SKM-1 treated with dmso at 0.1 percent for 144 hours (cell line): Measurements from ENCODE around the gene TNFSF10.

Experiments used
- DNase-seq: peaks from one replicate; lab custom pipeline; 2025; ENCODE audit not compliant: unreplicated experiment; lab: John Stamatoyannopoulos, UW

The TNFSF10 gene

GRCh38 chr3:172518929-172519640 is 4.1 kb downstream of the TNFSF10 start:
- DNase-seq = no peak

- no peak for DNase-seq
Measured at GRCh38 chr3:172517859-172518466, 5.3 kb downstream of the TNFSF10 start.

GRCh38 chr3:172516318-172517214 is 6.7 kb downstream of the TNFSF10 start:
- no peak for DNase-seq

- DNase-seq = no peak
Measured at GRCh38 chr3:172515130-172515918, 7.9 kb downstream of the TNFSF10 start.

- no peak for DNase-seq
Measured at GRCh38 chr3:172514678-172515077, 8.6 kb downstream of the TNFSF10 start.

- DNase-seq = no peak
Measured at GRCh38 chr3:172513488-172513887, 9.7 kb downstream of the TNFSF10 start.

- peak; percentile 98 for DNase-seq
Measured at GRCh38 chr3:172511783-172512762, 11.2 kb downstream of the TNFSF10 start.

GRCh38 chr3:172506094-172506493 is 17.1 kb downstream of the TNFSF10 start:
- DNase-seq = no peak

GRCh38 chr3:172501540-172501939 is 21.7 kb downstream of the TNFSF10 start:
- no peak for DNase-seq

GRCh38 chr3:172490198-172490669 is 33.0 kb downstream of the TNFSF10 start:
- peak; percentile 74 for DNase-seq

GRCh38 chr3:172478116-172478515 is 45.1 kb downstream of the TNFSF10 start:
- DNase-seq = no peak

GRCh38 chr3:172476347-172476746 is 46.9 kb downstream of the TNFSF10 start:
- peak; percentile 29 for DNase-seq

- DNase-seq = no peak
Measured at GRCh38 chr3:172475703-172476102, 47.5 kb downstream of the TNFSF10 start.

- DNase-seq = no peak
Measured at GRCh38 chr3:172471903-172472302, 51.3 kb downstream of the TNFSF10 start.

- no peak for DNase-seq
Measured at GRCh38 chr3:172470588-172470987, 52.6 kb downstream of the TNFSF10 start.

- DNase-seq = no peak
Measured at GRCh38 chr3:172467170-172467824, 55.9 kb downstream of the TNFSF10 start.

- DNase-seq = no peak
Measured at GRCh38 chr3:172466553-172467130, 56.6 kb downstream of the TNFSF10 start.

- DNase-seq = no peak
Measured at GRCh38 chr3:172465281-172465680, 57.9 kb downstream of the TNFSF10 start.

- DNase-seq = no peak
Measured at GRCh38 chr3:172464306-172464705, 58.9 kb downstream of the TNFSF10 start.
